Mesodermal cell (in vitro differentiated cells): ENCODE results near the gene AGRN.
"Not testable (repeated sequence)": the region's sequence is repeated elsewhere in the genome, so short reads cannot be mapped to it uniquely, and the experiment has no call there.

ENCODE experiments used
- H3K27ac ChIP-seq: 2 replicates; pipeline ENCODE4 v1.7.0; 2013; ENCODE audit warnings: mild to moderate bottlenecking, low read depth, low read length, moderate library complexity; ENCODE audit not compliant: severe bottlenecking
- H3K36me3 ChIP-seq: 2 replicates; pipeline ENCODE4 v1.7.1; 2013; ENCODE audit warnings: mild to moderate bottlenecking, low read length, moderate library complexity; ENCODE audit not compliant: control insufficient read depth, insufficient read depth
- H3K4me1 ChIP-seq: one replicate; pipeline ENCODE4 v1.7.1; 2013; ENCODE audit warnings: mild to moderate bottlenecking, low read length; ENCODE audit not compliant: insufficient read depth, control insufficient read depth, poor library complexity, severe bottlenecking
- H3K4me3 ChIP-seq: 2 replicates; pipeline ENCODE4 v1.7.0; 2013; ENCODE audit warnings: low read length, control low read depth, mild to moderate bottlenecking; ENCODE audit not compliant: insufficient read depth, poor library complexity, severe bottlenecking; ENCODE audit errors: extremely low read depth
- H3K9me3 ChIP-seq: 2 replicates; pipeline ENCODE4 v1.7.1; 2013; ENCODE audit warnings: mild to moderate bottlenecking, low read length, moderate library complexity; ENCODE audit not compliant: control insufficient read depth
- WGBS, 2 experiments: methylation state at CpG; one replicate each; pipeline ENCODE4 v1.1.5; 2013; ENCODE audit warnings: missing lambda C conversion rate in 2 of 2; ENCODE audit not compliant: insufficient coverage in 2 of 2; 5-methylcytosine and 5-hydroxymethylcytosine counted together

AGRN gene

GRCh38 chr1:1063261-1063944 lies 43.5 kb downstream of the AGRN start:
- Histone ChIP-seq H3K4me1 (peaks cover 31% of the 10 kb centered on the region), H3K4me3 (no peak overlapping the region), H3K9me3 (no peaks in the 10 kb centered on the region), H3K36me3 (no peaks in the 10 kb centered on the region), H3K27ac (no peak overlapping the region)
- WGBS, 2 experiments, result 66 to 67% methylated on average over 18 to 21 of the region's 24 CpGs

GRCh38 chr1:1063945-1064831 lies 44.3 kb downstream of the AGRN start:
- Histone ChIP-seq H3K36me3 (no peaks in the 10 kb centered on the region), H3K9me3 (no peaks in the 10 kb centered on the region), H3K4me1 (peaks cover 29% of the 10 kb centered on the region), H3K4me3 (no peak overlapping the region), H3K27ac (peak overlapping the region; percentile 49)
- 12 to 13% methylated on average over 34 to 36 of the region's 50 CpGs for WGBS, 2 experiments

GRCh38 chr1:1065265-1065939 lies 45.5 kb downstream of the AGRN start:
- Histone ChIP-seq H3K9me3 (no peaks in the 10 kb centered on the region), H3K36me3 (no peaks in the 10 kb centered on the region), H3K4me3 (no peak overlapping the region), H3K4me1 (peaks cover 26% of the 10 kb centered on the region), H3K27ac (no peak overlapping the region)
- 79 to 80% methylated on average over 11 to 17 of the region's 20 CpGs for WGBS, 2 experiments

- WGBS, 2 experiments, result 76 to 77% methylated on average over 9 to 10 of the region's 11 CpGs
- peaks cover 26% of the 10 kb centered on the region for H3K4me1 ChIP-seq
- H3K9me3 ChIP-seq, H3K36me3 ChIP-seq, H3K4me3 ChIP-seq, H3K27ac ChIP-seq: not testable (repeated sequence)
Measured at GRCh38 chr1:1065940-1066304, 46.0 kb downstream of the AGRN start.

GRCh38 chr1:1066403-1067283 lies 46.7 kb downstream of the AGRN start:
- 80% methylated on average over 18 to 23 of the region's 27 CpGs for WGBS, 2 experiments
- no peaks in the 10 kb centered on the region for H3K9me3 ChIP-seq
- H3K4me3 ChIP-seq, result no peak overlapping the region
- H3K4me1 ChIP-seq, result peaks cover 26% of the 10 kb centered on the region
- no peaks in the 10 kb centered on the region for H3K36me3 ChIP-seq
- no peak overlapping the region for H3K27ac ChIP-seq

GRCh38 chr1:1067284-1067859 lies 47.5 kb downstream of the AGRN start:
- Histone ChIP-seq H3K4me3 (no peak overlapping the region), H3K27ac (no peak overlapping the region), H3K36me3 (no peaks in the 10 kb centered on the region), H3K9me3 (no peaks in the 10 kb centered on the region), H3K4me1 (peaks cover 23% of the 10 kb centered on the region)
- 91 to 97% methylated on average over 40 to 54 of the region's 54 CpGs for WGBS, 2 experiments

GRCh38 chr1:1067860-1068516 lies 48.1 kb downstream of the AGRN start:
- WGBS, 2 experiments, result 75 to 82% methylated on average over 20 to 29 of the region's 32 CpGs
- Histone ChIP-seq H3K36me3 (no peaks in the 10 kb centered on the region), H3K9me3 (no peaks in the 10 kb centered on the region), H3K27ac (no peak overlapping the region), H3K4me1 (peaks cover 17% of the 10 kb centered on the region), H3K4me3 (peak overlapping the region; percentile 59)

GRCh38 chr1:1068517-1069055 lies 48.7 kb downstream of the AGRN start:
- H3K27ac ChIP-seq, result no peak overlapping the region
- no peaks in the 10 kb centered on the region for H3K36me3 ChIP-seq
- WGBS, 2 experiments, result 2 to 3% methylated on average over 39 to 48 of the region's 55 CpGs
- H3K4me3 ChIP-seq, result peak overlapping the region; percentile 59
- no peaks in the 10 kb centered on the region for H3K9me3 ChIP-seq
- H3K4me1 ChIP-seq, result peaks cover 11% of the 10 kb centered on the region

GRCh38 chr1:1069056-1069710 lies 49.3 kb downstream of the AGRN start:
- Histone ChIP-seq H3K4me1 (peaks cover 5% of the 10 kb centered on the region), H3K4me3 (peak overlapping the region; percentile 59), H3K9me3 (no peaks in the 10 kb centered on the region), H3K27ac (no peak overlapping the region), H3K36me3 (no peaks in the 10 kb centered on the region)
- 2 to 6% methylated on average over 34 to 60 of the region's 75 CpGs for WGBS, 2 experiments
